WI38 (cell line): ENCODE results near the gene RBM33.

ENCODE experiments used
- H3K4me3 ChIP-seq: 2 replicates; pipeline ENCODE4 v1.5.1; 2011; ENCODE audit warnings: low read depth, mild to moderate bottlenecking, control low read depth, low read length
- TF ChIP-seq, protein P1 (sequence below): IDR thresholded peaks from 2 replicates; pipeline ENCODE4 v1.5.1; 2012; ENCODE audit warnings: low read depth, mild to moderate bottlenecking, control low read depth, low read length

Gene RBM33

DNA sequence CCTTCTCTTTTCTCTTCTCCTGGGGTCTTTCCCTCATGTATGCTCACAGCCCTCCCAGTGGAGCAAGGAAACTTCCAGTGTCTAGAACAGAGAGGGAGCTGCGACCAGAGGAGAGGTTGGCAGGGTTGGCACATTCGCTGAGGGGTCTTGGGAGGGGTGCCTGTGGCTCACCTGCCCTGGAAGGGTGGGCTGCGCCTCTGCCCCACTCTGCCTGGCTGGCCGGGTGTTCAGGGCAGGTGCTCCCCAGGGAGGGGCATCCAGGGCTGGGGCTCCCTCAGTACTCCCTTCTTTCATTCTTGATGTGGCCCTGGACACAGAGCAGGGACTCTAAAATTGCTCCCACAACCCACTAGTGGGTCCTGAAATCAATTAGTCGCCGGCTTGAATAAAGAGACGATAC is 150.9 kb downstream of the RBM33 start:
- H3K4me3 ChIP-seq: no peak overlapping the region

DNA sequence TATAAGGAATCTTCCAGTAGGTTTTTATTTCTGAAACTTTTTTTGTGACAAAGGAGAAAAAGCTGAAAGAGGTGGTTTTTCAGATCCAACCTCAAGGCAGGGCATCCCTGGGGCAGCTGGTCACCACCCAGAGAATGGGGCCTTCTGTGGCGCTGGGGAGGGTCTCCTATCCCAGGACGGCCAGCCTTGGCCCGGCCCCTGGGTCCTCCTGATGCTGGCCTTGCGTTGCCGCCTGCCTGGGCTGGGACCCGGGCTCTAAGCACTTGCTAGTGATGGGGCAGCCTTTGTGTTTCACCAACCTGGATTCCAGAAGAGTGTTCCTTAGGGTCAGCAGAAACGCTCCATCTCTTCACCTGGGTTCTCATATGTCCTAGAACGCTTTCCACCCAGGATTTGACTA is 151.5 kb downstream of the RBM33 start:
- TF ChIP-seq, protein P1, sequence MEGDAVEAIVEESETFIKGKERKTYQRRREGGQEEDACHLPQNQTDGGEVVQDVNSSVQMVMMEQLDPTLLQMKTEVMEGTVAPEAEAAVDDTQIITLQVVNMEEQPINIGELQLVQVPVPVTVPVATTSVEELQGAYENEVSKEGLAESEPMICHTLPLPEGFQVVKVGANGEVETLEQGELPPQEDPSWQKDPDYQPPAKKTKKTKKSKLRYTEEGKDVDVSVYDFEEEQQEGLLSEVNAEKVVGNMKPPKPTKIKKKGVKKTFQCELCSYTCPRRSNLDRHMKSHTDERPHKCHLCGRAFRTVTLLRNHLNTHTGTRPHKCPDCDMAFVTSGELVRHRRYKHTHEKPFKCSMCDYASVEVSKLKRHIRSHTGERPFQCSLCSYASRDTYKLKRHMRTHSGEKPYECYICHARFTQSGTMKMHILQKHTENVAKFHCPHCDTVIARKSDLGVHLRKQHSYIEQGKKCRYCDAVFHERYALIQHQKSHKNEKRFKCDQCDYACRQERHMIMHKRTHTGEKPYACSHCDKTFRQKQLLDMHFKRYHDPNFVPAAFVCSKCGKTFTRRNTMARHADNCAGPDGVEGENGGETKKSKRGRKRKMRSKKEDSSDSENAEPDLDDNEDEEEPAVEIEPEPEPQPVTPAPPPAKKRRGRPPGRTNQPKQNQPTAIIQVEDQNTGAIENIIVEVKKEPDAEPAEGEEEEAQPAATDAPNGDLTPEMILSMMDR: no peak
- no peak overlapping the region for H3K4me3 ChIP-seq

More for the DNA sequence above, 150.9 kb downstream of the RBM33 start:
- TF ChIP-seq, protein P1: no peak

DNA sequence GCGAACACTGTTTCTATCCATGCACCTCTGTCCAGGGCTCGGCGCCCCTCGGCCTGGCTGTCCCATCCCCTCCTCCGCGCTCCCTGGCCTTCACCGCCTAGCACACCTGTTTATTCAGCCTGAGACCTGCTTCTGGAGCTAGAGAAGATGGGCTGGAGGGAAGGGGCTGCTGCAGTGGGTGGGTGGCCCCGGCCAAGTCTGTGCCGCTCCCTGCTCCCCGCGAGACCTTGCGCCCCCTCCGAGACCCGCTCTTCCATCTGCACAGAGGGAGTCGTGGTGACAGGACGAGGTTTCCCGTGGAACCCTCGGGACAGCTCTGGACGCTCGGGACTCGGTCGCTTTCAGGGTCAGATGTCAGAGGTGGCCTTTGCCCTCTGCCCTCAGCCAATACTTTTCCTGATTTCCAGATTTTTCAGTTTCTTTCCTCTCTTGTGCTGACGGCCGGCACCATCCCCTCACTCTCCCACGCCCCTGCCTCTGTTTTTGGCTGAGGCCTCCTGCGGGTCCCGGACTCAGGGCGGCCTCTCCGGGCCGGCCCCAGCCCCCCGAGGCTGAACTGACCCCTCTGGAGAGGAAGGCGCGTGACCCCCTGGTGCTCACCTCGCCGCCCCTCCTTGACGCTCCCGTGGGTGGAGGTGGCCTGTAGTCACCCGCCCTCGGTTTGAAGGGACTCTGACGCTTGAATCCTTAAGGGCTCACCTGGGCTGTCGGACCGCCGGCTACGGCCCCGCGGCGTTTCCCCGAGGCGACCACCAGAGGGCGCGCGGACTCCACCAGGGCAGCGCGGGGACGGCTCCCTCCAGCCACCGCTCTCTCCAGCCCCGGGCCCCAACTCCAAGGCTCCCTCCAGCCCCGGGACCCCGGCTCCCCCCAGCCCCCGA is 152.2 kb downstream of the RBM33 start:
- no peak overlapping the region for H3K4me3 ChIP-seq
- TF ChIP-seq, protein P1: peak; percentile 31

DNA sequence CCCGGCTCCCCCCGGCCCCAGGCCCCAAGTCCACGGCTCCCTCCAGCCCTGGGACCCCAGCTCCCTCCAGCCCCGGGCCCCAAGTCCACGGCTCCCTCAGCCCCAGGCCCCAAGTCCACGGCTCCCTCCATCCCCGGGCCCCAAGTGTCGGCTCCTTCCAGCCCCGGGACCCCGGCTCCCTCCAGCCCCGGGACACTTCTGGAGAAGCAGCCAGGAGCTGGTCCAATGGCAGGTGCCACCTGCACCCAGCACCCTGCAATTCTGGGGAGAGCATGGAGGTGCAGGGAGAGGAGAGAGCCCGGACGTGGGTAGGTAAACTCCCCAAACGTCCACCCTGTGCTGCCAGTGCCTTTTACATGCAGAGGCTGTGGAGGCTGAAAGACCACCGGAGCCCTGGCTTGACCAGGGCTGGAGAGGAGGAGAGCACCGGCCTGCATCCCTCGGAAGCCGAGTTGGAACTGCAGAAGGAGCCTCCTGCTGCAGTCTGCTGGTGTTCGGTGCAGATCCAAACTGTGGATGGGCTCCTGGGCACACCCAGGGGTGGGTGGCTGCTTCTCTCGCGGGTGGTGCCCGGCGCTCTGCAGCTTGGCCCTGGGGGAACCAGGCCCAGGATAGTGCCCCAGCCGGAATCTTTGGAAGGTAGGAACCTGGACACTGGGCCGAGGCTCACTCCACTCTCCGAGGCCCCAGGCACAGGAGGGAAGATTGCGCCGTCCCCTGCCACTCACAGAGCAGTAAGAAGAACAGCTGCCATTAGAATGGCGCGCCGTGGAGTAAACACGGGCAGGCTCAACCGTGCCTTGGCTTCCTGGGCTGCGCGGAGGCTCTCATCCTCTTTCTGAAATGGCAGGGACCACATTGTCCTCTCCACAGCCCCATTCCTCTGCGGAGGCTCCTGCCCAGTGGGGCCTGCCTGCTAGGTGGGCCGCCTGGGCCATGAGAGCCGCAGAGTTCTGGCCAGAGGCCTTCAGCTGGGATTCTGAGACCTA is 153.1 kb downstream of the RBM33 start:
- TF ChIP-seq, protein P1: peak; percentile 8; the same call in 1 of the 2 replicates
- H3K4me3 ChIP-seq: no peak overlapping the region

DNA sequence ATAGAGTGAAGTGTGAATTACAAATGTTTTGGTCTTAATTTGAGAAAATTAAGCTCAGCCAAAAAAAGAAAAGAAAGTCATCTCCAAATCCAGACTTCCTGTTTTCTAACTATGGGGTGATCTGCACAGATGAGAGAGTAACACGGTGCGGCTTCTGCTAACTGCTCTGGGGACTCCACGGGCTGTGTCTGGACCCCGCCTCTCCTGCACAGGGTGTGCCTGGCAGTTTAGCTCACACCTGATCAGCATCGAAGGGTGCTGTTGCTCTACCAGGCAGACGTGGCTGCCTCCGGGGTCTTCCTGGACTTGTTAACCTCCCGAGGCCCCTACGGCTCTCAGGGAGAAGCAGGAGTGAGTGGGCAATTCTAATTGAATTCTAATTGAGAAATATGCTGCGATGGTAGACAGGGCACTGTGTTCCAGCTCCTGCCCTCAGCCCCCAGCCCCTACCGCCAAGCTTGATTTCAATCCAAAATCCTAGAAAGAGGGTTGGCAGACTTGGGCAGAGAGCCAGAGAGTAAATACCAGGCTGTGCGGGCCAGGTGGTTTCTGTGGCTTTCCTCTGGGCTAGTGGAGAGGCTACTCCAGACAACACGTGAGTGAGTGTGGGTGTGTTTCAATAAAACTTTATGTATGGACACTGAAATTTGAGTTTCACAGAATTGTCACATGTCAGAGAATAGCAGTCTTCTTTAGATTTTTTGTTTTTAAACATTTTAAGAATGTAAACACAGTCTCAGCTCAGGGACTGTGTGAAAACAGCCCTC is 154.4 kb downstream of the RBM33 start:
- H3K4me3 ChIP-seq: no peak overlapping the region
- TF ChIP-seq, protein P1: no peak

DNA sequence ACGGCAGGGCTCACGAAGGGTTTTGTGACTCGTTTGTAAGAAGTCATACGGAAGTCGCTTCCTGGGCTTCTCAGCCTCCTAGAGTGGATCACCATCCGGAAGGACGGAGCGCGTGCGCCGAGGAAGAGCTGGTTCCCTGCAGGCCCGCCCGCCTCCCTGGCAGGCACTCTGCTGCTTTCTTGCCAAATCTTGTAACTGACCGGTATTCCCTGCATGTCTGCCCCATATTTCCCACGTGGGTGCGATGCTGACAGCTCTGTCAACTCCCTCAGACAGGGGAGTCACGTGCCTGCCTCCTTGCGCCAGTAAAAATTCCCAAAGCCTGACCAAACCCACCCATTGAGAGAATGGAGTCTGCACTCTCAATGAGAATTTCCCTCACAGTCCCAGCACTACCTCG is 155.1 kb downstream of the RBM33 start:
- TF ChIP-seq, protein P1: no peak
- H3K4me3 ChIP-seq: no peak overlapping the region
